HG03135 (cell line): Measurements from ENCODE around the gene ZNF480.
"Not testable (repeated sequence)": the region's sequence is repeated elsewhere in the genome, so short reads cannot be mapped to it uniquely, and the experiment has no call there.

Source experiments
- ATAC-seq: cut with Tn5 transposase; IDR thresholded peaks from one replicate; pipeline ENCODE4 v1.9.1; 2021; ENCODE audit warnings: mild to moderate bottlenecking, moderate library complexity; ENCODE audit not compliant: unreplicated experiment

Gene ZNF480

DNA sequence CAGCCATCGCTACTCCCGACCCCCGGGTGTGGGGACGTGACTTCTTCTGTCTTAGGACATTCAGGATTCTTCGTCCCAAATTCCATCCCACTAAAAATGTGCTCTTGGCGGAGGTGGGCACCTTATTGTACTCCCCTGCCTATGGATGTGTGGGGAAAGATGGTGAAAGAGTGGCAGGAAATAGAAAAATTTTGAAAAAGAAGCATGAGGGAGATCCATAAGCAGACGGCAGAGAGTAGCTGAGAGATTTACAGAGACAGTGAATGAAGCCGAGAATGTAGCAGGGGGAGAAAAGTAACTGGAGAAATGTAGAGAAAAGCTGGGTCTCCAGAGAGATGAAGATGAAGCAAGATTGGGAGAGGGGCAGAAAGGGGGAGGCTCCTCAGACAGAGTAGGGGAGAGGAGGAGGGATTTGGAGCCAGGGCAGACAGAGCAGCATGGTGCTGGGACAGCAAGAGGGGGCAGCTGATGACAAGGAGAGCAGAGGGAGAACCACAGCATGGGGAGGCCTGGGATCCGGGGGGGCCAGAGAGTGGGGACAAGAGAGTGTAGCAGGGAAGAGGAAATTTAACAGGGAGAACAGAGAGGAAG lies 39.9 kb downstream of the ZNF480 start:
- no peak for ATAC-seq

DNA sequence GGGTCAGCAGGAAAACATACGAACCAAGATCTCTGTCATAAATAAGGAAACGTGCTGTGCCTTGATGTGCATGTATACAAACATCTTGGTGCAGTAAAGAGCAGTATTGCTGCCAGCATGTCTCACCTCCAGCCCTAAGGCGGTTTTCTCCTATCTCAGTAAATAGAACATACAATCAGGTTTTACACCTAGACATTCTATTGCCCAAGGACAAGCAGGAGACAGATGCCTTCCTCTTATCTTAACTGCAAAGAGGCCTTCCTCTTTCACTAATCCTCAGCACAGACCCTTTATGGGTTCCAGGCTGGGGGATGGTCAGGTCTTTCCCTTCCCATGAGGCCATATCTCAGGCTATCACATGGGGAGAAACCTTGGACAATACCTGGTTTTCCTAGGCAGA lies 42.1 kb downstream of the ZNF480 start:
- ATAC-seq = not testable (repeated sequence)

DNA sequence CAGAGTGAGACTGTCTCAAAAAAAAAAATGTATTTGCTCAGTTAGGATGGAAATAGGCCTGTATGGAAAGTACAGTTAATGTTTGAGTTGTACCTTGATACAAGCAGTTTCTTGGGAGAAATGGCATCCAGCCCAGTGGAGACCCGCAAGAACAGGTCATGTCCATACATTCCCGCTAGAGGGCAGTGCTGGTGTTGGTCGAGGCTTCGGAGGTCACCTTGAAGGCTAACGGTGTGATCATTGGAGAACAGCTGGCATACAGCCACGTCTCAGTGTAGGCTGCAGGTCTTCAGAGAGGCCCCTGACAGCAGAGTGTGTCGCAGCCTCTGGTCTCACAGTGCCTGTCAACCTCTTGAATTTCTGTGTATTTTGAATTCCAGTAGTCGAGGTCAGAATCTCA lies 46.6 kb downstream of the ZNF480 start:
- no peak for ATAC-seq

DNA sequence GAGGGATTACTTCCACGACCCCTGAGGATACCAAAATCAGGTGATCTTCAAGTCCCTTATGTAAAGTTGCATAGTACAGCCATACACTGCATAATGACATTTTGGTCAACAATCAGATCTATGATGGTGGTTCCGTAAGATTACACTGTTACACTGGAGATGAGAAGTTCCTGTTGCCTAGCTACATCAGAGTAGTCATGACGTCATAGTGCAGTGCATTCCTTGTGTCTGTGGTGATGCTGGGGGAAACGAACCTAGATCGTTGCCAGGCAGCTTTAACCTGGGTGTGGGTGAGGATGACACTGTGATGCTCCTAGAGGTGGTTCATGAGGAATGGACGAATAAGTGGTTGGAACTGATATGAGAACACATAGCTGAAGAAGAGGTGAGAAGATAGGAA lies 48.2 kb downstream of the ZNF480 start:
- ATAC-seq = no peak

DNA sequence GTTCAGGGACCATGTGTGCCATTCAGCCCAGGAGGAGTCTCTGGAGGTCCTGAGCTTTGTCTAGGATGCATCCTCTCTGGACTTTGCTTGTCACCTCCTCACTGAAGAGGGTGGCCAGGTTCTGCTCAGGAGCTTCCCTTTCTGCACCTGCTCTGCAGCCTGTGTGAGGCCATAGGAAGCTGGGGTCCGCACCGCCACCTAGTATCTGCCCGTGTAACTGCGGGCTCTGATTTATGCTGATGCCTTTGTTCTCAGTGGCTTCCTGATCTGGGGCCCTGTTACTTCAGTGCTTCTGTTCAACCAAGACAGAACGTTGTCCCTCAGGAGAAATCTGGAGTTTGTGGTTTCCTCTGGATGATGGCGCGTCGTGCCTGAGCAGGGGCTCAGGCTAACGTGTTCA lies 54.5 kb downstream of the ZNF480 start:
- ATAC-seq = no peak

DNA sequence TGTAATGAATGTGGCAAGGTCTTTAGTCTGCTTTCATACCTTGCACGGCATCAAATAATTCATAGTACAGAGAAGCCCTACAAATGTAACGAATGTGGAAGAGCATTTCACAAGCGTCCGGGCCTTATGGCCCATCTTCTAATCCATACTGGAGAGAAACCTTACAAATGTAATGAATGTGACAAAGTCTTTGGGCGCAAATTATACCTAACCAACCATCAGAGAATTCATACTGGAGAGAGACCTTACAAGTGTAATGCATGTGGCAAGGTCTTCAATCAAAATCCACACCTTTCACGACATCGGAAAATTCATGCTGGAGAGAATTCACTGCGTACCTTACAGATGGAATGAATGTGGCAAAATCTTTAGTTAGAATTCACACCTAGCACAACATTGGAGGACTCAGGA lies 69.5 kb downstream of the ZNF480 start:
- no peak for ATAC-seq

DNA sequence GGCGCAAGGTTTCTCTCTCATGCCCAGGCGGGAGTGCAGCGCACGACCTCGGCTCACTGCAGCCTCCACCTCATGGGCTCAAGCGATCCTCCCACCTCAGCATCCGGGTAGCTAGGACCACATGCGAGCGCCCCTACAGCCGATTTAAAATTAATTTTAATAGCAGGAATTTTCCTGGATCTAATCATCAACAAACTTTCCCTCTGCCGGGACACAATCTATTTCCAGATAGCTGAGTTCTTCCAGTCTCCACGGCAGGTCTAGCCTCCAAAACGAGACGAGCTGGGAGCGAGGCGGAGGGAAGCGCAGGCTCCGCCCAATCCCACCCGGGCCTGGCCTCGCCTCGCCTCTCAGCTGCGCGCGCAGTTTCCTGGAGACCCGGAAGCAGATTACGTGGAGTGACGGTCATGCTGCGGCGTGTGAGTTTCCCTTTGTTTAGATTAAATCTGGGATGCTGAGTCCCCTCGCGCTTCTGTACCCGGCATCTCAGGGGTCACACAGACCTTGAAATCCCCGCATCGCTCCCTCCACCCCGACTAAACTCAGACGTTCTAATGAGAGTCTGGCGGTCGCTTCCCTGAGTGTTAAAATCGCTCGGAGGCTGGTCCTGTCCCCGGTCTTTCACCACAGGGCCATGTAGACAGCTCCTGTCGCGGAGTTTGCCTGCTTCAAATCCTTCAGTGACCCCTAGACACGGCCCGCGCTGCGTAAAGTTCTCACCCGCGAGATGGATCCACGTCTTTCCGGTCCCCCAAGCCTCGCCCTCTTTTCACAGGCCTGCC lies 72.8 kb downstream of the ZNF480 start, which contains the start of gene ZNF880:
Gene ZNF880 (plus strand): TSS at position 365 of the 782 bp plus-strand sequence. CDS start 43 bp downstream, at position 408.
- ATAC-seq = peak; percentile 76

DNA sequence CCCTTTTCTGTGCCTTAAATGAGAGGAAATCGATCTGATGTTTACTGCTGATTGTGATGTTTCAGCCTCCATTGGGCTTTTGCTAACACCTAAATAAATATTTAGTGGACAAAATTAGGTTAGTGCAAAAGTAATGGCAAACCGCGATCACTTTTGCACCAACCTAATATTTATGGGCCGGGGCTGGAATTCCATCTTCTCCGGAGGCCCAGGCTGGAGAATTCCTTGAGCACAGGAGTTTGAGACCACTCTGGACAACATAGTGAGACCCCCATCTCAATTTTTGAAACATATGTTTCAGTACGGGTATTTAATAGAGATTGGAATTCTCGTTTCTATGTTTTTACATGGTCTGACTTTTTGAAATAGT lies 73.4 kb downstream of the ZNF480 start:
- ATAC-seq = no peak
